Stimulated activated CD8-positive, alpha-beta memory T cell treated with anti-CD3 and anti-CD28 coated beads, Interleukin-12 subunit alpha, Interleukin-12 subunit beta, amount 100 ng/mL, for 1 hour (primary cell): ENCODE measurements around the gene CD6.

Experiments used
- DNase-seq: peaks from one replicate; pipeline ENCODE4 v3.0.0-alpha.2; 2020; ENCODE audit warnings: low read depth

The CD6 gene, protein sequence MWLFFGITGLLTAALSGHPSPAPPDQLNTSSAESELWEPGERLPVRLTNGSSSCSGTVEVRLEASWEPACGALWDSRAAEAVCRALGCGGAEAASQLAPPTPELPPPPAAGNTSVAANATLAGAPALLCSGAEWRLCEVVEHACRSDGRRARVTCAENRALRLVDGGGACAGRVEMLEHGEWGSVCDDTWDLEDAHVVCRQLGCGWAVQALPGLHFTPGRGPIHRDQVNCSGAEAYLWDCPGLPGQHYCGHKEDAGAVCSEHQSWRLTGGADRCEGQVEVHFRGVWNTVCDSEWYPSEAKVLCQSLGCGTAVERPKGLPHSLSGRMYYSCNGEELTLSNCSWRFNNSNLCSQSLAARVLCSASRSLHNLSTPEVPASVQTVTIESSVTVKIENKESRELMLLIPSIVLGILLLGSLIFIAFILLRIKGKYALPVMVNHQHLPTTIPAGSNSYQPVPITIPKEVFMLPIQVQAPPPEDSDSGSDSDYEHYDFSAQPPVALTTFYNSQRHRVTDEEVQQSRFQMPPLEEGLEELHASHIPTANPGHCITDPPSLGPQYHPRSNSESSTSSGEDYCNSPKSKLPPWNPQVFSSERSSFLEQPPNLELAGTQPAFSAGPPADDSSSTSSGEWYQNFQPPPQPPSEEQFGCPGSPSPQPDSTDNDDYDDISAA

DNA sequence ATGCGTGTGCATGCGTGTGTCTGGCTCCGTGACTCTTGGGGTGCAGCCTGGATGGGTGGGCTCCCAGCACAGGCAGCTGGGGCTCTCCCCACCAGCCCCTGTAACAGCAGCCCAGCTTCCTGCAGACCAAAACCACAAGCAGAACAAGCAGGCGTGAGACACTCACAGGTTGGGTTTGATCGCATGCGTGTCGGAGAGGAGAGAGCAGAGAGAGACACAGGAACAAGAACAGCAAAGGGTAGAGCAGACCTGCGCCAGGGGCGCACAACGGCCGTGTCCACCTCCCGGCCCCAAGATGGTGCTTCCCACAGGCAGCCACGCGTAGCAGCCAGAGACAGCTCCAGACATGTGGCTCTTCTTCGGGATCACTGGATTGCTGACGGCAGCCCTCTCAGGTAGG is at the start of gene CD6:
Gene CD6 (plus strand): TSS at position 161 of the 400 bp plus-strand sequence. CDS start 186 bp downstream, at position 347.
- DNase-seq = peak; percentile 42

- DNase-seq = no peak
Observed at GRCh38 chr11:60921777-60922335, 49.6 kb upstream of the CD6 start.

DNA sequence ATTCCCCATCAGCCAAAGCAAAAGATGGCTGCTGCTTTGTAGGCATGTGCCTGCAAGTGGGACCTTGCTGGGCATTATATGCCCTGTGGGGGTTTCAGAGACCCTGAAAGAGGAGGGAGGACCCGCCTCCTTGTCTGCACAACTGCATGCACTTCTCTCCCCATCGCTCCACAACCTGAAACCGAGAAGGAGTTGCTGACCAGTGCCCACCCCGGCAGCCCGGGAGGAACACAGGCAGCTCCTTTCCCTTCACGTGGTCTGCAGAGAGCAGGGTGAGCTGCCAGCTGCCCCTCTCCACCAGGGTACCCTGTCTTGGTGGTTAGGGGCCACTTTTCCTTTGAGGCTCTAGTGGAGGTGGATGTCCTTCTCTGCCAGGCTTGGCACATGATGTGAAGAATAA is 48.6 kb upstream of the CD6 start:
- no peak for DNase-seq

DNA sequence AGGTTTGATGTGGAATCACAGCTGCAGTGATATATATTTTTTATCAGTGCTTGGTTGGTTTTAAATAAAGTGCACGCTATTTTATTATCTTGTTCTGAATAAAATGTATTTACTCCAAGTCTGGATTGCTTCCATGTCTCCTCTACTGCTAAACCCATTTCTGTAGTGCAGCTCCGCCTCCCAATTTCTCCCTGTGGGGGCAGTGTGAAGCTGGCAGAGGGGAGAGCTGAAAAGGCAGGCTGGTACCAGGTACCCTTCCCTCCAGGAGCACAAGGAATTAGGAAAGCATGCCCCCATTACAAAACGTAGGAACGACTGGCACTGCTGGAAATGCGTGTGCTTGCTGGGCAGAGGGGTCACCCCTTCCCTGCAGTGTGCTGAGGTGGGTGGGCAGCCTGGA is 48.2 kb upstream of the CD6 start:
- no peak for DNase-seq

- DNase-seq = no peak
Observed at GRCh38 chr11:60923800-60924109, 47.7 kb upstream of the CD6 start.

DNA sequence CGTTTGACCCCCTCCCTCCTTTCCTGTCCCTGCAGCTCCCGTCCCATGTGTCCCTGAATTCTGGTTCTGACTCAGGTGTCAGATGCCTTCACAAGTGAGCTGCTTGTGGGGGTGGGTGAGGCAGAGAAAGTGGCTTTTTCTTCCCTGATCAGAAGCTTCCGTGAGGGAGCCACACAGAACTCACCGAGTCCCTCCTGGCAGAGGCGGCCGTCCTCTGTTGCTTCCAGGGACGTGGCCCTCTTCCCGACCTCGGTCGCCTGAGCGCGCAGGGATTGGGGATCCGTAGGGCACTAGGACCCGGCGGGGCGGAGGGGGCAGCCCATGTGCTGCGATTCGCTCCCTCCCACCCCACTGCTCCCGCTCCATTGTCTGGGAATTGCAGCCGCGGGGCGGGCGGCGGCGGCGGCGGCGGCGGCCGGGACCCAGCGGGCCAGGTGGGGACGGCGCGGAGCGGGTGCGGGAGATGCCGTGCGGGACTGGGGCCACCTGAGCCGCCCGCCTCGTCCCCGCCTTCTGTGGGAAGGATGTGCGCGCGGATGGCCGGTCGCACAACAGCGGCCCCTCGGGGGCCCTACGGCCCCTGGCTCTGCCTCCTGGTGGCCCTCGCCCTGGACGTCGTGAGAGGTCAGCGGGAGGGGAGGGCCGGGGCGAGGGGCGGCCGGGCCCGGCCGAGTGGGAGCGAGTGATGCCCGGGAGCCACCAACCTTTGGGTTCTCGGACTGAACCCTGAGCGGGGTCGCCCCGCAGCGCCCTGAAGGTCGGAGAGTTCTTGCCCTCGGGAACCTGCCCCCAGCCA is 47.2 kb upstream of the CD6 start, which contains the start of gene TMEM132A:
Gene TMEM132A (plus strand): TSS at position 351 of the 796 bp plus-strand sequence. CDS start 174 bp downstream, at position 525.
- DNase-seq = no peak

DNA sequence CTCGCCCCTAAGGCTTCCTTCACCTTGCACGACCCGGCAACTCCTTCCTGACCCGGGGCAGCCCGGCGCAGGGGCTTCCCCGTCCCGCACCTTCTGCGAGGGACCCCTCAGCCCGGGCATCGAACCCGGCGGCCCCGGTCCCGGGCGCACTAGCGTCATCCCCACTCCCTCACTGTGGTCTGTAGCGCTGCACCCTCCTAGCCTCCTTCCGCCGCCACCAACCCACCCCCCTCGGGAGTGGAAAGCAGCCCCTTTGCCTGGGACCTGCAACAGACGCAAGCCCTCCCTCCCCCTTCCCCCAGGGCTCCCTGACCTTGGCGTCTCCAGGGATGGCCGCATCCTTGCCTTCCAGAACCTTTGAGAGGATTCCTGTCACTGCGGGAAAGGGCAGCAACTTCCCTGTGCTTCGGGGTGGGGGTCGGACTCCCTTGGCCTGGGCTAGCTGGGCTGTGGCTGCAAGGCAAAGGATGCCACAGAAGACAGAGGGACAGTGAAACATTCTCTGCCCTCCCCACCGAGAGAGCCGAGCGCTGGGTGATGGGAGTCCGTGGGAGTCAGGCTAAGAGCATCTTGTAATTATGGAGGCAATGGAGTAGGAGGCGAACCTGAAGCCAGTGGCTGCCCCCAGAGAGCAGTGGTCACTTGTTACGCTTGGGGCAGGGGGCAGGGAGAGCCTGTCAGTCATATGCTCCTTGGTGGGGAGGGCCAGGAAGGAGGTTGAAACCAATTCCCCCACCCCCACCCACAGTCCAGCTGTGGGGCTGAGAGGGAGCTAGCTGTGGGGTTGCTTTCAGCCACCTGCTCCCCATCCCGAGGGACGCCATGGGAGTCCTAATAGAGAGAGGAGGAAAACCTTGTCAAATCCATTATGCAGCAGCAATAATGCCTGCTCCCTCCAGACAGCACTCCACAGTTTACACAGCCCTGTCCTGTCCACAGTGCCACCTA is 46.3 kb upstream of the CD6 start:
- no peak for DNase-seq

DNA sequence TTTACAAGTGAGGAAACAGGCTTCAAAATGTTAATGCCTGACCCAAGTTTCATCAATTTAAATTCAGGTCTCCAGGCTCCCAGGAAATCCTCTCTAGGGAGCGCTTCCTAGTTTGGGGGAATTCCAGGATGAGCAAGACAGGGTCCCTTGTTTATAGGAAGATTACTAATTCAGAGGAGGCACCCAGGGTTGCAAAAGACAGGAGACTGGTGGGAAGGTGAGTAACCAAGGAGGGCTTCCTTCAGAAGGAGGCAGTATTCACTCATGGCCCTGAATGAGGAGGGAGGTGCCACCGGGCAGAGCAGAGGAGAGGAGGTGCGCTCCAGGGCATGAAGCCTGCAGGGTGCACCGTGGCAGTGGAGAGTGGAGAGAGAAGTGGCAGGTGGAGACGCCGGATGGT is 45.6 kb upstream of the CD6 start:
- no peak for DNase-seq

DNA sequence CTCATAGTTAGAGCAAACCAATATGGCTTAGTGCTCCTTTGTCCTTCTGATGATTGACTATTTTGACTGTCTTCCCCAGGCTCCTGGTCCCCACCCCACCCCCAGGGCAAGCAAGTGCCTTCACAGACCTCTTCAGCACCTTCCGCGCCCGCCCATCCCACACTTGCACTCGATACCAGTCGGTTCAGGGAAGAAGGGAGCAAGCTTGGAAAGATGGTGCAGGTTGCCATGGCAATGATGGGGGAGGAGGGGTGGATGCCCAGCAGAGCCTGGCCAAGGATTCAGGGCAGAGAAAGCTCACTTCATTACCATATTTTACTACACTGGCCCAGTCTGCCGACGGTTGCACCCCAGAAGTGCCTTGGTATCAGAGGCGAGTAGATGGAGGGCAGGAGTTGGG is 45.0 kb upstream of the CD6 start:
- no peak for DNase-seq

GRCh38 chr11:60927061-60927592 is 44.4 kb upstream of the CD6 start:
- no peak for DNase-seq

DNA sequence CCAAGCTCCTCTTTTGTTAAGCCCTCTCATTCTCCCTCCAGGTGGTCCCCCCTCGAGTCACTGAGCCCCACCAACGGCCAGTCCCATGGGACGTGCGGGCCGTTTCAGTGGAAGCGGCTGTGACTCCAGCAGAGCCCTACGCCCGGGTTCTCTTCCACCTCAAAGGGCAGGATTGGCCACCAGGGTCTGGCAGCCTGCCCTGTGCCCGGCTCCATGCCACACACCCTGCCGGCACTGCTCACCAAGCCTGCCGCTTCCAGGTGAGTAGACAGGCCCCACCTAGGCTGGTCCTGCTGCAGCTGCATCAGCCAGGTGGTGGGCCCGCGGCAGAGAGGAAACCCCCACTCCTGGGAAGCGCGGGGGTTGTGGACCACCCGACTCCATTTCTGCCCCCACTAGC is 43.9 kb upstream of the CD6 start:
- DNase-seq = no peak

DNA sequence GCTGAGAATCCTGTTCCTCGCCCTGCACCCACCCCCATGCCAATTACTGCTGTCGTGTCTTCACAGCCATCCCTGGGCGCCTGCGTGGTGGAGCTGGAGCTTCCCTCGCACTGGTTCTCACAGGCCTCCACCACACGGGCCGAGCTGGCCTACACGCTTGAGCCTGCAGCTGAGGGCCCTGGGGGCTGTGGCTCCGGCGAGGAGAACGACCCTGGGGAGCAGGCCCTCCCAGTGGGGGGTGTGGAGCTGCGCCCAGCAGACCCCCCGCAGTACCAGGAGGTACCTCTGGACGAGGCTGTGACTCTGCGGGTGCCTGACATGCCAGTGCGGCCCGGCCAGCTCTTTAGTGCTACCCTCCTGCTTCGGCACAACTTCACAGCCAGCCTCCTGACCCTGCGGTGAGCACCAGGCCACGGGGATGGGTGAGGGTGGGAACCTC is 42.9 kb upstream of the CD6 start:
- DNase-seq = no peak

DNA sequence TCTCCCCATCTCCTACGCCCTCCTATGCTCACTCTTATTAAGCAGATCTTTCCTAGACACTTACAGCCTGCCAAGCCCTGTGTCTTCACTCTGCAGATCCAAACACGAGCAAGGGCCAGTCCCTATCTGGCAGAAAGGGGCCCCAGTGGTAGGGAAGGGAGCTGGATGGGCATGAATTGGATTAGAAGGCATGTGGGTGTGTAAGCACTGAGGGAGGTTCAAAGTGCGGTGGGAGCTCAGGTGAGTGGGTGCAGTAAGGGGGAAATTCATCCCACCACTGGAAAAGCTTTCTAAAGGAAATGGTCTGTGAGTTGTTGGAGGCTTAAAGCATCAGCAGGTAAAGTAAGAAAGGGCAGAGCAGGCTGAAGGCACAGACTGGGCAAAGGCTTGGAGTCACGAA is 41.7 kb upstream of the CD6 start:
- DNase-seq = no peak

DNA sequence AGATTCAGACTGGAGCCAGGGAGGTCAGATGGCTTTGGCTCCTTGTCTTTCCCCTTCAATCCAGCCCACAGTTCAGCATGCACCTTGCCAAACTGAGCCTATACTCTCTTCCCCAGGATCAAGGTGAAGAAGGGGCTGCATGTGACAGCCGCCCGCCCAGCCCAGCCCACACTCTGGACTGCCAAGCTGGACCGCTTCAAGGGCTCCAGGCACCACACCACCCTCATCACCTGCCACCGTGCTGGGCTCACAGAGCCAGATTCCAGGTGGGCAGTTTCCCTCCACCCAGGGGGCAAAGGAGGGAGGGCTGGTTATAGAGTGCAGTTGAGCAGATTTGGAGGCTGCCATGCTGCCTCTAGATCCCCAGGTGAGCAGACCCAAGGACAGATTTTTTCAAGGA is 41.1 kb upstream of the CD6 start:
- DNase-seq = no peak

DNA sequence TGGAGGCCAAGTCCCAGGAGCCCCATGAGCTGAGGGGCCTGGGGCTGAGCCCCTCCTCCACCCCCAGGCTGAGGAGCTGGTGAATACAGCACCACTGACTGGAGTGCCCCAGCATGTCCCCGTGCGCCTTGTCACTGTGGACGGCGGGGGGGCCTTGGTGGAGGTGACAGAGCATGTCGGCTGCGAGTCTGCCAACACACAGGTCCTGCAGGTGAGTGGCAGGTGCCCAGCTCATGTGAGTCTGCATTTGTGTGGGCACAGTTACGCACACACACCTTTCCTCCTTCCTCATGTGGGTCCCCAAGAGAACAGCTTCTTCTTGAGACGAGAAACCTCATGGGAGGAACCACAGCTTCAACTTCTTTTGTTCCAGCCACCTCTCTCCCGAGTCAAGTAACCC is 39.6 kb upstream of the CD6 start:
- DNase-seq = no peak

DNA sequence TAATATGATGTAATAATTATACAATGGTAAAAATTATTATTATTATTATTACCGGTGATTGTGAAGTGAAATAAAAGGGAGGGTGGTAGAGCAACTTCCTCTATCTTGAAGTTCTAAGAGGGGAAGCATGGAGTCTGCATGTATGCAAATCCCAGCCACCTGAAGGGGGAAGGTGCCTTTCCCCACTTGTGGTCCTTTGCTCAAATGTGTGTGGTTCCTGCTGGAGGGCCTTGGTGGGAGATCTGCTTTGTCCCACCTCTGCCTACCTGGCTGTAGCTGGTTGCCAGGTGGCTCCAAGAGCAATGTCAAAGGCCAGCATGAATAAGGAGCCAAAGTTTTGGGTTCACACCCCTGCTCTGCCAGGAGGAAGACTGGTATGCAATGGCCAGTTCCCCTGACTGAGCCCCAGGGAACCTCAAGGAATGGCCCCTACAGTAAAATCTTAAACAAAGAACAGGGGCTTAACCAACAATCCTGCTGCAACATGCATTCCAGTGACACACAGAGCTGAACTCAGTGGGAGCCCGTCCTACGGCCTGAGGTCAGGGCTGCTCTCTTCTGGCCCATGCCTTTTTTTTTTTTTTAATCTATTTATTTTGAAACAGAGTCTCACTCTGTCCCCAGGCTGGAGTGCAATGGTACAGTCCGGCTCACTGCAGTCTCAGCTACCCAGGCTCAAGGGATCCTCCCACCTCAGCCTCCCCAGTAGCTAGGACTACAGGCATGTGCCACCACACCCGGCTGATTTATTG is 38.7 kb upstream of the CD6 start:
- DNase-seq = no peak

DNA sequence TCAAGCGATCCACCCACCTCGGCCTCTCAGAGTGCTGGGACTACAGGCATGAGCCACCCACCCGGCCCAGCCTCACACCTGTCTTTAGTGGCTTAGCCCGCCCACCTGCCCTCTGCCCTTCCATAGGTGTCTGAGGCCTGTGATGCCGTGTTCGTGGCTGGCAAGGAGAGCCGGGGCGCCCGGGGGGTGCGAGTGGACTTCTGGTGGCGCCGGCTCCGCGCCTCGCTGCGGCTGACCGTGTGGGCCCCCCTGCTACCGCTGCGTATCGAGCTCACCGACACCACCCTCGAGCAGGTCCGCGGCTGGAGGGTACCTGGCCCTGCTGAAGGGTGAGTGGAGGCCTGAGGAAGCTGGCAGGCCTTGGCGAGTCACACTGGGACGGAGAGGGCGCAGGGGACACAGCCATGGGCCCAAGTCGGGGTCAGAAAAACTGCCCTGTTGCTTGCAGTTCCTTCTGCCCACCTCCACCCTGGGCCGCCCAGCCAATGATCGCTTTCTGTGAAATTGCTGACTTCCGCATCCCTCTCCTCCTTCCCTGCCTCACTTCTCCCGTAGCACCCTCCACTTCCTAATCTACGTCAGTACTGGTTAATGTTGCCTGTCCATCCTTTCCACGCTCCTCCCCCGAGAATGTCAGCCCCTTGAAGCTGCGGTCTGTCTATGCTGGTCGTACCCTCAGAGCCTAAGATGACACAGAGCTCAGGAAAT is 37.9 kb upstream of the CD6 start:
- DNase-seq = no peak

DNA sequence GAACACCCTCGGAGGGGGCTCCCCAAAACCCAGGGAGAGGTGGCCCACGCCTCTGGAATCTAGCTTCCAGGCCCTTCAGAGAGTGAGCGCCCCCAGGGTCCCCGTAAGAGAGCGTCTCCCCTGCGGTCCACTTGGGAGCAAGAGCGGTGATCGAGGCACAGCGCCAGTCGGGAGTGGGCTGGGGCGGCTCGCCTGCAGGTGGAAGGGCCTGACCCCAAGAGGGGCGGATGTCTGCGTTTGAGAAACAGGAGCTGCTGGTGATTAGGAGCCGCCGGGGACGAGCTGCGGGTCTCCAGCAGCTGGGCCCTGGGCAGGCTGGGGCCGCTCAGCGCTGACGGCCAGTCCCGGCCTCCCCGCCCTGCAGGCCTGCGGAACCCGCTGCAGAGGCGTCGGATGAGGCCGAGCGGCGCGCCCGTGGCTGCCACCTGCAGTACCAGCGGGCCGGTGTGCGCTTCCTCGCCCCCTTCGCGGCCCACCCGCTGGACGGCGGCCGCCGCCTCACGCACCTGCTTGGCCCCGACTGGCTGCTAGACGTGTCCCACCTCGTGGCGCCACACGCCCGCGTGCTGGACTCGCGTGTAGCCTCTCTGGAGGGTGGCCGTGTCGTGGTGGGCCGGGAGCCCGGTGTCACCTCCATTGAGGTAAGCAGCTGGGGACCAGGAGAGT is 37.2 kb upstream of the CD6 start:
- DNase-seq = no peak
